Fibroblast of lung (primary cell): ENCODE measurements around the gene TAS1R3.

Source experiments
- CTCF ChIP-seq, 2 donors: IDR thresholded peaks in 1 of 2; conservative IDR thresholded peaks in 1 of 2; 1 replicate in 1 of 2; 2 replicates in 1 of 2; pipeline ENCODE4 v1.5.1; 2011 to 2012; ENCODE audit warnings: low read length in 2 of 2, control low read depth in 1 of 2, inconsistent platforms in 1 of 2, low read depth in 1 of 2, mild to moderate bottlenecking in 1 of 2
- EZH2 ChIP-seq: IDR thresholded peaks from 2 replicates; pipeline ENCODE4 v1.5.1; 2012; ENCODE audit warnings: low read length, control low read depth, mild to moderate bottlenecking; ENCODE audit errors: missing control alignments

- TF ChIP-seq CTCF (conservative IDR thresholded peaks at IDR 0.05 in 1 of 2, IDR thresholded peaks at IDR 0.05 in 1 of 2; ENCODE audit: low read depth in 1 of 2, low read length in 2 of 2) (no peak), EZH2 (no peak)
Measured at GRCh38 chr1:1343811-1344421, 12.8 kb downstream of the TAS1R3 start.
